K562 (cell line): ENCODE measurements around the gene METAP1. TPM values are rescaled to one million over a fixed set of nuclear protein-coding genes. Genes with fewer than 3 reads are reported as not detected.

Experiments
- ADNP ChIP-seq: fragments of 200-800 bp; sonication (Bioruptor generic); IDR thresholded peaks from 2 replicates; pipeline ENCODE4 v1.6.1; 2016; ENCODE audit warnings: missing genetic modification characterization, missing compliant biosample characterization
- BRF1 ChIP-seq: IDR thresholded peaks from 3 replicates; pipeline ENCODE4 v1.6.1; 2011; ENCODE audit warnings: borderline replicate concordance, mild to moderate bottlenecking; ENCODE audit not compliant: insufficient read length; ENCODE audit errors: extremely low read depth
- BRF2 ChIP-seq: IDR thresholded peaks from 3 replicates; pipeline ENCODE4 v1.6.1; 2011; ENCODE audit warnings: borderline replicate concordance, mild to moderate bottlenecking; ENCODE audit not compliant: insufficient read length, insufficient read depth
- CEBPB ChIP-seq: fragments of 450-650 bp; IDR thresholded peaks from 2 replicates; pipeline ENCODE4 v1.6.1; 2016; ENCODE audit warnings: missing genetic modification characterization, missing compliant biosample characterization
- CHCHD3 ChIP-seq: fragments of 250-450 bp; sonication (Bioruptor Pico); IDR thresholded peaks from 2 replicates; pipeline ENCODE4 v2.1.2; 2022; ENCODE audit warnings: mild to moderate bottlenecking
- CREB5 ChIP-seq: fragments of 250-450 bp; sonication (Bioruptor Pico); IDR thresholded peaks from 2 replicates; pipeline ENCODE4 v1.5.0; 2020; ENCODE audit warnings: mild to moderate bottlenecking
- CUX1 ChIP-seq: fragments of 200-800 bp; sonication (Bioruptor generic); IDR thresholded peaks from 2 replicates; pipeline ENCODE4 v1.6.1; 2016; ENCODE audit warnings: missing genetic modification characterization, missing compliant biosample characterization
- E2F6 ChIP-seq, 2 experiments: IDR thresholded peaks; 2 replicates each; pipeline ENCODE4 v1.6.1; 2011; ENCODE audit warnings: borderline replicate concordance in 1 of 2, control low read depth in 1 of 2, low read depth in 1 of 2, low read length in 1 of 2, mild to moderate bottlenecking in 1 of 2, mixed read lengths in 1 of 2, moderate library complexity in 1 of 2; ENCODE audit not compliant: insufficient read depth in 1 of 2, insufficient read length in 1 of 2, poor library complexity in 1 of 2, severe bottlenecking in 1 of 2; ENCODE audit errors: extremely low read depth in 1 of 2
- HDAC2 ChIP-seq: fragments of 450-650 bp; IDR thresholded peaks from 2 replicates; pipeline ENCODE4 v1.6.1; 2016; ENCODE audit warnings: mild to moderate bottlenecking
- MED1 ChIP-seq: sonication (generic); formaldehyde crosslinking; IDR thresholded peaks from 2 replicates; pipeline ENCODE4 v1.8.1; 2023; ENCODE audit warnings: missing genetic modification reagents, borderline replicate concordance
- NR4A1 ChIP-seq, 2 experiments: fragments of 250-450 bp in 1 of 2; fragments of 450-650 bp in 1 of 2; sonication (Bioruptor Pico) in 1 of 2; IDR thresholded peaks; 2 replicates each; pipeline versions ENCODE4 v1.4.0 to v1.6.1; 2016 to 2020; ENCODE audit warnings: mild to moderate bottlenecking in 2 of 2, missing compliant biosample characterization in 1 of 2, missing genetic modification characterization in 1 of 2, moderate library complexity in 1 of 2
- PTTG1 ChIP-seq: fragments of 450-650 bp; IDR thresholded peaks from 2 replicates; pipeline ENCODE4 v1.6.1; 2016; ENCODE audit warnings: low read depth, mild to moderate bottlenecking, missing genetic modification characterization, missing compliant biosample characterization
- TSC22D4 ChIP-seq: fragments of 450-650 bp; IDR thresholded peaks from 2 replicates; pipeline ENCODE4 v1.6.1; 2016; ENCODE audit warnings: missing genetic modification characterization, missing biosample characterization, control low read depth
- XRCC5 ChIP-seq: fragments of 200-400 bp; formaldehyde crosslinking; IDR thresholded peaks from 2 replicates; pipeline ENCODE4 v1.6.1; 2017; ENCODE audit warnings: low read depth, mild to moderate bottlenecking, low read length
- ZBTB34 ChIP-seq: fragments of 250-450 bp; sonication (Bioruptor Pico); IDR thresholded peaks from 2 replicates; pipeline ENCODE4 v1.8.0; 2021; ENCODE audit warnings: mild to moderate bottlenecking, moderate library complexity
- polyA plus RNA-seq, 8 experiments: library from polyadenylated mRNA; depleted of rRNA in 4 of 8; stranded (reverse) in 5 of 8; unstranded in 3 of 8; fragments of >200 nt; fragmentation: Nextera tagmentation in 2 of 8; fragmentation: Illumina TruSeq in 1 of 8; extraction: Ambion mirVana in 2 of 8; extraction: Trizol in 1 of 8; gene quantifications; 2 replicates each; pipeline versions ENCODE4 v1.2.1 to v1.2.3, GENCODE V29; 2011 to 2014; ENCODE audit warnings: inconsistent platforms in 1 of 8, missing spikeins in 1 of 8
- total RNA-seq, 7 experiments: library from RNA; depleted of rRNA in 6 of 7; stranded (reverse); fragments of >200 nt in 6 of 7; fragmentation: Illumina TruSeq in 2 of 7; extraction: Trizol in 2 of 7; gene quantifications; 2 replicates each; pipeline versions ENCODE4 v1.2.1 to v1.2.3, GENCODE V29; 2011 to 2021; ENCODE audit warnings: low replicate concordance in 1 of 7

The METAP1 gene
- total and polyA plus RNA-seq, 9 of the 15 experiments (the other 6 are each of a cell fraction or from before 2014, with no cell fraction given): 31.4 to 77.6 (median 59.5) TPM

GRCh38 chr4:99088481-99089365, 93.2 kb downstream of the METAP1 start, which contains the start of gene ADH5 (continued):
- TF ChIP-seq CUX1 (CRISPR knock-in tag) (no peak), CEBPB (no peak), PTTG1 (no peak), ZBTB34 (CRISPR knock-in tag) (no peak), BRF1 (no peak), BRF2 (no peak), CHCHD3 (CRISPR knock-in tag) (no peak), MED1 (CRISPR knock-in tag) (no peak), XRCC5 (no peak), HDAC2 (peak; percentile 67; the same call in 1 of the 2 replicates), E2F6 (IDR thresholded peaks at IDR 0.05; ENCODE audit: borderline replicate concordance in 1 of 2, extremely low read depth in 1 of 2, insufficient read depth in 1 of 2, insufficient read length in 1 of 2, low read depth in 1 of 2, low read length in 1 of 2, poor library complexity in 1 of 2, severe bottlenecking in 1 of 2) (peak in 1 of 2 experiments; percentile 54), CREB5 (CRISPR knock-in tag) (no peak), NR4A1 (CRISPR knock-in tag; IDR thresholded peaks at IDR 0.05) (no peak), NR4A1 (tag; IDR thresholded peaks at IDR 0.05) (no peak), ADNP (tag) (no peak), TSC22D4 (no peak)
